ENCODE results near the gene CRISP1.

- no peak for TF ChIP-seq CTCF (IDR thresholded peaks at IDR 0.05; ENCODE audit: extremely low read depth in 1 of 2, insufficient read depth in 1 of 2, low read depth in 1 of 2, low read length in 2 of 2)
- TF ChIP-seq GATA2 (IDR thresholded peaks at IDR 0.05; ENCODE audit: insufficient read depth, insufficient read length, low read depth, low read length): no peak
- no peak for TF ChIP-seq POLR2AphosphoS5 (IDR thresholded peaks at IDR 0.05; ENCODE audit: insufficient read depth, low read depth, low read length)
- TF ChIP-seq POLR2A (IDR thresholded peaks at IDR 0.05; ENCODE audit: low read depth, low read length): no peak
- no peak for TF ChIP-seq MAX (IDR thresholded peaks at IDR 0.05; ENCODE audit: insufficient read depth, insufficient read length)
These were observed 82.1 kb downstream of the CRISP1 start for GRCh38 chr6:49784272-49784671.

All from endothelial cell of umbilical vein (primary cell).